ENCODE measurements around the gene HAVCR2. TPM values are rescaled to one million over a fixed set of nuclear protein-coding genes. Genes with fewer than 3 reads are reported as not detected.

The HAVCR2 gene
- total and polyA plus RNA-seq, 9 of the 15 experiments (the other 6 are each of a cell fraction or from before 2014, with no cell fraction given) = 0.04 to 0.11 (median 0.06) TPM; not detected in 5

- Histone ChIP-seq H3K4me2 (ENCODE audit: insufficient read depth, low read length) (no peak overlapping the region), H3K27ac (ENCODE audit: extremely low read depth, low read depth, low read length) (no peak overlapping the region), H2AFZ (ENCODE audit: low read depth, low read length) (no peak overlapping the region), H4K20me1 (replicated peaks; ENCODE audit: control insufficient read depth, insufficient read depth, low read length) (no peaks in the 10 kb centered on the region), H3K9ac (ENCODE audit: insufficient read depth in 1 of 2, low read depth in 2 of 2, low read length in 2 of 2) (no peak overlapping the region), H3K4me1 (replicated peaks in 1 of 2; ENCODE audit: control insufficient read depth in 2 of 2, insufficient read depth in 2 of 2, low read length in 2 of 2) (no peaks in the 10 kb centered on the region), H3K4me3 (no peak overlapping the region), H3K9me1 (ENCODE audit: control insufficient read depth, insufficient read depth, low read length) (no peaks in the 10 kb centered on the region), H3K27me3 (ENCODE audit: control insufficient read depth in 2 of 2, insufficient read depth in 2 of 2, low read length in 2 of 2) (peaks cover 0 to 5% of the 10 kb centered on the region in 2 experiments; a peak in 1 of 5 replicates), H3K9me3 (replicated peaks; ENCODE audit: control insufficient read depth, insufficient read depth, low read depth, low read length) (no peaks in the 10 kb centered on the region), H3K79me2 (ENCODE audit: control insufficient read depth, insufficient read depth, low read length) (no peaks in the 10 kb centered on the region; the same call in 2 of the 3 replicates), H3K36me3 (ENCODE audit: control insufficient read depth, insufficient read depth, low read length) (no peaks in the 10 kb centered on the region)
- DNase-seq (ENCODE audit: extremely low read depth in 1 of 4, low spot score in 3 of 4) (no peak), ATAC-seq (no peak), FAIRE-seq (no peak)
- POLR2A ChIA-PET = interaction anchor here (0.6 kb wide), 1 partner anchor 92 kb away, joined by 3 read pairs; no protein-coding TSS in a partner anchor
- no peak for TF ChIP-seq CGGBP1 (CRISPR knock-in tag; IDR thresholded peaks at IDR 0.05)
- TF ChIP-seq USF2 (CRISPR knock-in tag; IDR thresholded peaks at IDR 0.05) = 0 out of 2 replicates have a peak, but pooled peaks have one; percentile 37
- TF ChIP-seq RBM25 (IDR thresholded peaks at IDR 0.05; ENCODE audit: low read depth, low read length, severe bottlenecking) = no peak
- TF ChIP-seq MBD1 (CRISPR knock-in tag; IDR thresholded peaks at IDR 0.05) = no peak
- TF ChIP-seq TFE3 (CRISPR knock-in tag; IDR thresholded peaks at IDR 0.05) = peak; percentile 27; the same call in 1 of the 2 replicates
- intact Hi-C loops (cut with micrococcal nuclease) (no loop called here), in situ Hi-C loops (cut with MboI) (no loop called here)
- BruUV-seq (replicated peaks) = no TSS peak
- CTCF ChIA-PET (ENCODE audit: low intra/inter-chr PET ratio) = no interaction called here
- WGBS (ENCODE audit: insufficient coverage, low coverage, missing lambda C conversion rate) = 1% methylated on average over 5 of the region's 5 CpGs
These were observed 58.8 kb downstream of the HAVCR2 start for GRCh38 chr5:157050050-157050449.

All from K562 (cell line).